HEK293 (cell line): Measurements from ENCODE around the gene HES7.

Experiments
- BCL11B ChIP-seq: fragments of 450-650 bp; formaldehyde crosslinking; IDR thresholded peaks from 2 replicates; pipeline ENCODE4 v1.5.1; 2016; ENCODE audit warnings: low read depth, missing biosample characterization, missing genetic modification characterization
- GFI1B ChIP-seq: fragments of 450-650 bp; formaldehyde crosslinking; IDR thresholded peaks from 2 replicates; pipeline ENCODE4 v1.5.1; 2016; ENCODE audit warnings: missing biosample characterization, missing genetic modification characterization
- HOXD13 ChIP-seq: sonication (generic); formaldehyde crosslinking; IDR thresholded peaks from 2 replicates; pipeline ENCODE4 v1.8.0; 2022; ENCODE audit warnings: missing genetic modification reagents, borderline replicate concordance
- IKZF3 ChIP-seq: fragments of 450-650 bp; IDR thresholded peaks from 2 replicates; pipeline ENCODE4 v1.5.0; 2018; ENCODE audit warnings: missing biosample characterization, mild to moderate bottlenecking, missing genetic modification characterization, moderate library complexity
- SCRT2 ChIP-seq: fragments of 450-650 bp; formaldehyde crosslinking; IDR thresholded peaks from 2 replicates; pipeline ENCODE4 v1.5.1; 2016; ENCODE audit warnings: missing biosample characterization, missing genetic modification characterization
- YY1 ChIP-seq: fragments of 450-650 bp; formaldehyde crosslinking; IDR thresholded peaks from 2 replicates; pipeline ENCODE4 v1.5.1; 2018; ENCODE audit warnings: missing biosample characterization, missing genetic modification characterization
- ZBTB17 ChIP-seq: fragments of 450-650 bp; formaldehyde crosslinking; IDR thresholded peaks from 2 replicates; pipeline ENCODE4 v1.5.1; 2016; ENCODE audit warnings: missing biosample characterization, missing genetic modification characterization
- ZNF175 ChIP-seq: fragments of 450-650 bp; formaldehyde crosslinking; IDR thresholded peaks from 2 replicates; pipeline ENCODE4 v1.5.1; 2016; ENCODE audit warnings: missing biosample characterization, missing genetic modification characterization
- ZNF2 ChIP-seq: fragments of 450-650 bp; formaldehyde crosslinking; IDR thresholded peaks from 2 replicates; pipeline ENCODE4 v1.5.1; 2016; ENCODE audit warnings: missing biosample characterization, missing genetic modification characterization
- ZNF211 ChIP-seq: fragments of 450-650 bp; formaldehyde crosslinking; IDR thresholded peaks from 2 replicates; pipeline ENCODE4 v1.5.1; 2016; ENCODE audit warnings: low read depth, missing biosample characterization, missing genetic modification characterization
- ZNF23 ChIP-seq: fragments of 450-650 bp; formaldehyde crosslinking; IDR thresholded peaks from 2 replicates; pipeline ENCODE4 v1.5.1; 2016; ENCODE audit warnings: missing biosample characterization, missing genetic modification characterization, borderline replicate concordance
- ZNF354C ChIP-seq: fragments of 450-650 bp; formaldehyde crosslinking; IDR thresholded peaks from 2 replicates; pipeline ENCODE4 v1.5.1; 2016; ENCODE audit warnings: missing biosample characterization, missing genetic modification characterization, low read depth, borderline replicate concordance
- ZNF394 ChIP-seq: fragments of 450-650 bp; formaldehyde crosslinking; IDR thresholded peaks from 2 replicates; pipeline ENCODE4 v1.5.1; 2016; ENCODE audit warnings: missing biosample characterization, missing genetic modification characterization, mild to moderate bottlenecking, moderate library complexity, borderline replicate concordance
- ZNF404 ChIP-seq: fragments of 450-650 bp; formaldehyde crosslinking; IDR thresholded peaks from 2 replicates; pipeline ENCODE4 v1.5.1; 2017; ENCODE audit warnings: missing biosample characterization, missing genetic modification characterization
- ZNF416 ChIP-seq: fragments of 450-650 bp; formaldehyde crosslinking; IDR thresholded peaks from 2 replicates; pipeline ENCODE4 v1.5.1; 2016; ENCODE audit warnings: missing biosample characterization, missing genetic modification characterization
- ZNF433 ChIP-seq: fragments of 450-650 bp; formaldehyde crosslinking; IDR thresholded peaks from 2 replicates; pipeline ENCODE4 v1.5.1; 2016; ENCODE audit warnings: missing biosample characterization, missing genetic modification characterization, low read depth
- ZNF501 ChIP-seq: fragments of 450-650 bp; formaldehyde crosslinking; IDR thresholded peaks from 2 replicates; pipeline ENCODE4 v1.5.1; 2016; ENCODE audit warnings: missing biosample characterization, missing genetic modification characterization
- ZNF510 ChIP-seq: fragments of 450-650 bp; formaldehyde crosslinking; IDR thresholded peaks from 2 replicates; pipeline ENCODE4 v1.5.1; 2018; ENCODE audit warnings: mild to moderate bottlenecking, missing genetic modification characterization, missing biosample characterization; ENCODE audit not compliant: insufficient replicate concordance
- ZNF529 ChIP-seq: fragments of 450-650 bp; formaldehyde crosslinking; IDR thresholded peaks from 2 replicates; pipeline ENCODE4 v1.5.1; 2017; ENCODE audit warnings: missing genetic modification characterization, missing biosample characterization; ENCODE audit not compliant: insufficient replicate concordance
- ZNF626 ChIP-seq: fragments of 450-650 bp; sonication (Bioruptor Pico); formaldehyde crosslinking; IDR thresholded peaks from 2 replicates; pipeline ENCODE4 v1.5.1; 2018; ENCODE audit warnings: missing biosample characterization, missing genetic modification characterization, inconsistent platforms
- ZNF658 ChIP-seq: fragments of 450-650 bp; formaldehyde crosslinking; IDR thresholded peaks from 2 replicates; pipeline ENCODE4; 2016; ENCODE audit warnings: missing biosample characterization, missing genetic modification characterization
- ZNF830 ChIP-seq: fragments of 450-650 bp; IDR thresholded peaks from 2 replicates; pipeline ENCODE4 v1.5.0; 2018; ENCODE audit warnings: missing biosample characterization, missing genetic modification characterization, low read depth, mild to moderate bottlenecking, moderate library complexity
- TF ChIP-seq, protein P1 (sequence below): fragments of 450-650 bp; formaldehyde crosslinking; IDR thresholded peaks from 2 replicates; pipeline ENCODE4 v1.5.1; 2016; ENCODE audit warnings: missing biosample characterization, missing genetic modification characterization
- TF ChIP-seq, protein P2 (sequence below): fragments of 450-650 bp; formaldehyde crosslinking; IDR thresholded peaks from 2 replicates; pipeline ENCODE4 v1.5.1; 2016; ENCODE audit warnings: missing biosample characterization, missing genetic modification characterization
- TF ChIP-seq, protein P3 (sequence below): fragments of 450-650 bp; formaldehyde crosslinking; IDR thresholded peaks from 2 replicates; pipeline ENCODE4 v1.5.1; 2016; ENCODE audit warnings: missing biosample characterization, missing genetic modification characterization
- TF ChIP-seq, protein P4 (sequence below): fragments of 450-650 bp; formaldehyde crosslinking; conservative IDR thresholded peaks from 2 replicates; pipeline ENCODE4 v1.5.1; 2016; ENCODE audit warnings: low read depth, missing biosample characterization, missing genetic modification characterization
- TF ChIP-seq, protein P5 (sequence below): fragments of 450-650 bp; formaldehyde crosslinking; IDR thresholded peaks from 2 replicates; pipeline ENCODE4 v1.5.1; 2016; ENCODE audit warnings: missing biosample characterization, missing genetic modification characterization, borderline replicate concordance

The HES7 gene

DNA sequence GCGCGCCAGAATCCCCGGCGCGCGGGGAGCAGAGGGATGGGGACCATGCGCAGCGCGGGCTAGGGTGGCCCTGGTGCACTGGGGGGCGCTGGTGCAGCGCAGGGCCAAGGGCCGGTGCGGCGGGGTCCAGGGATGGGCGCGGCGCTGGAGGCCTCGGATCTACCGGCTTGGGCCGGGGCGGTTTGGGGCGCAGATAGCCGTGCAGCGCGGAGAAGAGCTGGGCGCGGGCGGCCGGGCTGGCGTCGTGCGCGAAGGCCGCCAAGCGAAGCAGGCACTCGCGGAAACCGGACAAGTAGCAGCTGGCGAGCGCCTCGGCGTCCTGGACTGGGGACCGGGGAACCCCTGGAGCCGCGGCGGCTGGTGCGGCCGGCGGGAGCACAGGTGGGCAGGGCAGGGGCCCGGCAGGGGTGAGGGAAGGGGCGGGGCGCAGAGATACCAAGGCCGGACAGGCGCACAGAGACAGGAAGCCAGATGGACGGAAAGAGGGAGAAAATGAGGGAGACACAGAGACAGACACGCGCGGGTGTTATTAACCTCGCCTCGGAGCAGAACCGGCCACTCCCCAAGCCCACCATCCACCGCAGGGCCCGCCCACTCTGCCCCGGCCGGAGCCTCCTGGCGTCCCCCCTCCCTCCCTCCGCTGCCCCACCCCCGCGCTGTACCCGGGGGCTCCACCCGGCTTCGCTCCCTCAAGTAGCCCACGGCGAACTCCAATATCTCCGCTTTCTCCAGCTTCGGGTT is 2.1 kb downstream of the HES7 start (continued):
- TF ChIP-seq ZNF2 (tag by site-specific recombination) (0 out of 2 replicates have a peak, but pooled peaks have one; percentile 14), SCRT2 (tag by site-specific recombination) (peak; percentile 63; the same call in 1 of the 2 replicates), ZNF626 (tag by site-specific recombination) (no peak), ZNF23 (tag by site-specific recombination) (peak; percentile 58; the same call in 1 of the 2 replicates), GFI1B (tag by site-specific recombination) (no peak), ZNF211 (no peak), BCL11B (peak; percentile 67), ZBTB17 (tag by site-specific recombination) (no peak), YY1 (tag by site-specific recombination) (0 out of 2 replicates have a peak, but pooled peaks have one; percentile 24), HOXD13 (CRISPR knock-in tag) (no peak), ZNF433 (tag by site-specific recombination) (no peak), ZNF510 (tag by site-specific recombination) (no peak), ZNF175 (tag by site-specific recombination) (no peak), ZNF416 (tag by site-specific recombination) (no peak), ZNF830 (no peak), IKZF3 (tag by site-specific recombination) (peak; percentile 67), ZNF529 (tag by site-specific recombination) (no peak), ZNF501 (tag by site-specific recombination) (peak; percentile 20; the same call in 1 of the 2 replicates), ZNF394 (tag by site-specific recombination) (no peak), ZNF404 (tag by site-specific recombination) (no peak), ZNF658 (tag by site-specific recombination) (no peak), ZNF354C (tag by site-specific recombination) (no peak)
- TF ChIP-seq, protein P1, sequence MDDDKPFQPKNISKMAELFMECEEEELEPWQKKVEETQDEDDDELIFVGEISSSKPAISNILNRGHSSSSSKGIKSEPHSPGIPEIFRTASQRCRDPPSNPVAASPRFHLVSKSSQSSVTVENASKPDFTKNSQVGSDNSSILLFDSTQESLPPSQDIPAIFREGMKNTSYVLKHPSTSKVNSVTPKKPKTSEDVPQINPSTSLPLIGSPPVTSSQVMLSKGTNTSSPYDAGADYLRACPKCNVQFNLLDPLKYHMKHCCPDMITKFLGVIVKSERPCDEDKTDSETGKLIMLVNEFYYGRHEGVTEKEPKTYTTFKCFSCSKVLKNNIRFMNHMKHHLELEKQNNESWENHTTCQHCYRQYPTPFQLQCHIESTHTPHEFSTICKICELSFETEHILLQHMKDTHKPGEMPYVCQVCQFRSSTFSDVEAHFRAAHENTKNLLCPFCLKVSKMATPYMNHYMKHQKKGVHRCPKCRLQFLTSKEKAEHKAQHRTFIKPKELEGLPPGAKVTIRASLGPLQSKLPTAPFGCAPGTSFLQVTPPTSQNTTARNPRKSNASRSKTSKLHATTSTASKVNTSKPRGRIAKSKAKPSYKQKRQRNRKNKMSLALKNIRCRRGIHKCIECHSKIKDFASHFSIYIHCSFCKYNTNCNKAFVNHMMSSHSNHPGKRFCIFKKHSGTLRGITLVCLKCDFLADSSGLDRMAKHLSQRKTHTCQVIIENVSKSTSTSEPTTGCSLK, result no peak
- TF ChIP-seq, protein P2, sequence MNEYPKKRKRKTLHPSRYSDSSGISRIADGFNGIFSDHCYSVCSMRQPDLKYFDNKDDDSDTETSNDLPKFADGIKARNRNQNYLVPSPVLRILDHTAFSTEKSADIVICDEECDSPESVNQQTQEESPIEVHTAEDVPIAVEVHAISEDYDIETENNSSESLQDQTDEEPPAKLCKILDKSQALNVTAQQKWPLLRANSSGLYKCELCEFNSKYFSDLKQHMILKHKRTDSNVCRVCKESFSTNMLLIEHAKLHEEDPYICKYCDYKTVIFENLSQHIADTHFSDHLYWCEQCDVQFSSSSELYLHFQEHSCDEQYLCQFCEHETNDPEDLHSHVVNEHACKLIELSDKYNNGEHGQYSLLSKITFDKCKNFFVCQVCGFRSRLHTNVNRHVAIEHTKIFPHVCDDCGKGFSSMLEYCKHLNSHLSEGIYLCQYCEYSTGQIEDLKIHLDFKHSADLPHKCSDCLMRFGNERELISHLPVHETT (tag by site-specific recombination), result no peak
- TF ChIP-seq, protein P3, sequence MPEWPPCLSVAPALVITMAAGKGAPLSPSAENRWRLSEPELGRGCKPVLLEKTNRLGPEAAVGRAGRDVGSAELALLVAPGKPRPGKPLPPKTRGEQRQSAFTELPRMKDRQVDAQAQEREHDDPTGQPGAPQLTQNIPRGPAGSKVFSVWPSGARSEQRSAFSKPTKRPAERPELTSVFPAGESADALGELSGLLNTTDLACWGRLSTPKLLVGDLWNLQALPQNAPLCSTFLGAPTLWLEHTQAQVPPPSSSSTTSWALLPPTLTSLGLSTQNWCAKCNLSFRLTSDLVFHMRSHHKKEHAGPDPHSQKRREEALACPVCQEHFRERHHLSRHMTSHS (tag by site-specific recombination), result no peak
- TF ChIP-seq, protein P4, sequence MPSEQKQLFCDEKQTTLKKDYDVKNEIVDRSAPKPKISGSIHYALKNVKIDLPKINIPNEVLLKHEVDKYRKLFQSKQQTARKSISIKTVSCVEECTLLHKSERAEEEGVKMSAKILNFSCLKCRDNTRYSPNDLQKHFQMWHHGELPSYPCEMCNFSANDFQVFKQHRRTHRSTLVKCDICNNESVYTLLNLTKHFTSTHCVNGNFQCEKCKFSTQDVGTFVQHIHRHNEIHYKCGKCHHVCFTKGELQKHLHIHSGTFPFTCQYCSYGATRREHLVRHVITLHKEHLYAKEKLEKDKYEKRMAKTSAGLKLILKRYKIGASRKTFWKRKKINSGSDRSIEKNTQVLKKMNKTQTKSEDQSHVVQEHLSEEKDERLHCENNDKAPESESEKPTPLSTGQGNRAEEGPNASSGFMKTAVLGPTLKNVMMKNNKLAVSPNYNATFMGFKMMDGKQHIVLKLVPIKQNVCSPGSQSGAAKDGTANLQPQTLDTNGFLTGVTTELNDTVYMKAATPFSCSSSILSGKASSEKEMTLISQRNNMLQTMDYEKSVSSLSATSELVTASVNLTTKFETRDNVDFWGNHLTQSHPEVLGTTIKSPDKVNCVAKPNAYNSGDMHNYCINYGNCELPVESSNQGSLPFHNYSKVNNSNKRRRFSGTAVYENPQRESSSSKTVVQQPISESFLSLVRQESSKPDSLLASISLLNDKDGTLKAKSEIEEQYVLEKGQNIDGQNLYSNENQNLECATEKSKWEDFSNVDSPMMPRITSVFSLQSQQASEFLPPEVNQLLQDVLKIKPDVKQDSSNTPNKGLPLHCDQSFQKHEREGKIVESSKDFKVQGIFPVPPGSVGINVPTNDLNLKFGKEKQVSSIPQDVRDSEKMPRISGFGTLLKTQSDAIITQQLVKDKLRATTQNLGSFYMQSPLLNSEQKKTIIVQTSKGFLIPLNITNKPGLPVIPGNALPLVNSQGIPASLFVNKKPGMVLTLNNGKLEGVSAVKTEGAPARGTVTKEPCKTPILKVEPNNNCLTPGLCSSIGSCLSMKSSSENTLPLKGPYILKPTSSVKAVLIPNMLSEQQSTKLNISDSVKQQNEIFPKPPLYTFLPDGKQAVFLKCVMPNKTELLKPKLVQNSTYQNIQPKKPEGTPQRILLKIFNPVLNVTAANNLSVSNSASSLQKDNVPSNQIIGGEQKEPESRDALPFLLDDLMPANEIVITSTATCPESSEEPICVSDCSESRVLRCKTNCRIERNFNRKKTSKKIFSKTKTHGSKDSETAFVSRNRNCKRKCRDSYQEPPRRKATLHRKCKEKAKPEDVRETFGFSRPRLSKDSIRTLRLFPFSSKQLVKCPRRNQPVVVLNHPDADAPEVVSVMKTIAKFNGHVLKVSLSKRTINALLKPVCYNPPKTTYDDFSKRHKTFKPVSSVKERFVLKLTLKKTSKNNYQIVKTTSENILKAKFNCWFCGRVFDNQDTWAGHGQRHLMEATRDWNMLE, result no peak
- TF ChIP-seq, protein P5, sequence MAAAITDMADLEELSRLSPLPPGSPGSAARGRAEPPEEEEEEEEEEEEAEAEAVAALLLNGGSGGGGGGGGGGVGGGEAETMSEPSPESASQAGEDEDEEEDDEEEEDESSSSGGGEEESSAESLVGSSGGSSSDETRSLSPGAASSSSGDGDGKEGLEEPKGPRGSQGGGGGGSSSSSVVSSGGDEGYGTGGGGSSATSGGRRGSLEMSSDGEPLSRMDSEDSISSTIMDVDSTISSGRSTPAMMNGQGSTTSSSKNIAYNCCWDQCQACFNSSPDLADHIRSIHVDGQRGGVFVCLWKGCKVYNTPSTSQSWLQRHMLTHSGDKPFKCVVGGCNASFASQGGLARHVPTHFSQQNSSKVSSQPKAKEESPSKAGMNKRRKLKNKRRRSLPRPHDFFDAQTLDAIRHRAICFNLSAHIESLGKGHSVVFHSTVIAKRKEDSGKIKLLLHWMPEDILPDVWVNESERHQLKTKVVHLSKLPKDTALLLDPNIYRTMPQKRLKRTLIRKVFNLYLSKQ (tag by site-specific recombination), result no peak
